Cardiac muscle cell (in vitro differentiated cells and primary cell): ENCODE results near the gene ELOVL1. TPM values are rescaled to one million over a fixed set of nuclear protein-coding genes. Genes with fewer than 3 reads are reported as not detected.

ENCODE experiments used
- DNase-seq, 2 donors: peaks; one replicate each; pipeline versions ENCODE4 v3.0.0 to v3.0.0-alpha.2; 2010 to 2017; ENCODE audit warnings: low read depth in 1 of 2, low spot score in 1 of 2
- H3K27ac ChIP-seq: fragments of 200-600 bp; sonication (generic); 2 replicates; pipeline ENCODE4 v1.5.1; 2016
- H3K27me3 ChIP-seq: fragments of 200-600 bp; sonication (generic); 2 replicates; pipeline ENCODE4 v1.6.0; 2016; ENCODE audit warnings: control low read depth
- H3K36me3 ChIP-seq: fragments of 200-600 bp; sonication (generic); 2 replicates; pipeline ENCODE4 v1.5.1; 2016; ENCODE audit warnings: control low read depth
- H3K4me1 ChIP-seq: fragments of 200-600 bp; sonication (generic); 2 replicates; pipeline ENCODE4 v1.8.1; 2017; ENCODE audit warnings: low read depth, mild to moderate bottlenecking, mixed run types
- H3K4me3 ChIP-seq: fragments of 200-600 bp; sonication (generic); 2 replicates; pipeline ENCODE4 v1.5.1; 2016; ENCODE audit warnings: mild to moderate bottlenecking
- H3K9me3 ChIP-seq: fragments of 200-600 bp; sonication (generic); 2 replicates; pipeline ENCODE4 v1.5.1; 2017; ENCODE audit warnings: low read depth, mild to moderate bottlenecking, control low read depth
- polyA plus RNA-seq: library from polyadenylated mRNA; unstranded; fragments of >200 nt; fragmentation: Nextera tagmentation; extraction: Ambion mirVana; gene quantifications from 2 replicates; pipeline ENCODE4 v1.2.1, GENCODE V29; 2016
- total RNA-seq: library from RNA; depleted of rRNA; stranded (reverse); fragments of >200 nt; gene quantifications from 2 replicates; pipeline ENCODE4 v1.2.3, GENCODE V29; 2016
- TF ChIP-seq, protein P1 (sequence below): IDR thresholded peaks from 2 replicates; pipeline ENCODE4 v1.5.1; 2012; ENCODE audit warnings: low read depth, mild to moderate bottlenecking, low read length

The ELOVL1 gene
- total and polyA plus RNA-seq, 2 experiments from 2014 or later: 18.5 to 50.0 TPM

DNA sequence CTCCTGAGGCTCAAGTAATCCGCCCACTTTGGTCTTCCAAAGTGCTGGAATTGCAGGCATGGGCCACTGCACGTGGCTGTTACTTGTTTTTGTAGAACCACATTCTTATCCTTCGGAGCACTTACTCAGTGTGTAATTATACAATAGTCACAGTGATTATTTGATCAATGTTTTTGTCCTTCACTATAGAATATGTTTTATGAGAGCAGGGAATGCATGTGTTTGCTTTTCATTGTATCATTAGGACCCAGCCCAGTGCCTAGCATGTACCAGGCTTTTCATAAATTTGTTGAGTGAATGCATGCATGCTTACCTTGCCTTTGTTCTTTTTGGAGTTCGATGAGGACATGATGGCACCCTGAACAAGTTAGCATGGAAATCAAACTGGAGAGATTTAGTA is 27.7 kb upstream of the ELOVL1 start:
- Histone ChIP-seq H3K27ac (no peak overlapping the region), H3K27me3 (no peaks in the 10 kb centered on the region), H3K4me1 (no peaks in the 10 kb centered on the region), H3K4me3 (no peak overlapping the region), H3K9me3 (no peaks in the 10 kb centered on the region), H3K36me3 (no peaks in the 10 kb centered on the region)
- DNase-seq: no peak
- TF ChIP-seq, protein P1, sequence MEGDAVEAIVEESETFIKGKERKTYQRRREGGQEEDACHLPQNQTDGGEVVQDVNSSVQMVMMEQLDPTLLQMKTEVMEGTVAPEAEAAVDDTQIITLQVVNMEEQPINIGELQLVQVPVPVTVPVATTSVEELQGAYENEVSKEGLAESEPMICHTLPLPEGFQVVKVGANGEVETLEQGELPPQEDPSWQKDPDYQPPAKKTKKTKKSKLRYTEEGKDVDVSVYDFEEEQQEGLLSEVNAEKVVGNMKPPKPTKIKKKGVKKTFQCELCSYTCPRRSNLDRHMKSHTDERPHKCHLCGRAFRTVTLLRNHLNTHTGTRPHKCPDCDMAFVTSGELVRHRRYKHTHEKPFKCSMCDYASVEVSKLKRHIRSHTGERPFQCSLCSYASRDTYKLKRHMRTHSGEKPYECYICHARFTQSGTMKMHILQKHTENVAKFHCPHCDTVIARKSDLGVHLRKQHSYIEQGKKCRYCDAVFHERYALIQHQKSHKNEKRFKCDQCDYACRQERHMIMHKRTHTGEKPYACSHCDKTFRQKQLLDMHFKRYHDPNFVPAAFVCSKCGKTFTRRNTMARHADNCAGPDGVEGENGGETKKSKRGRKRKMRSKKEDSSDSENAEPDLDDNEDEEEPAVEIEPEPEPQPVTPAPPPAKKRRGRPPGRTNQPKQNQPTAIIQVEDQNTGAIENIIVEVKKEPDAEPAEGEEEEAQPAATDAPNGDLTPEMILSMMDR: no peak

- TF ChIP-seq, protein P1: no peak
- H3K9me3 ChIP-seq: no peaks in the 10 kb centered on the region
- no peak overlapping the region for H3K27ac ChIP-seq
- H3K4me1 ChIP-seq: peaks cover 5% of the 10 kb centered on the region
- no peak for DNase-seq
- no peaks in the 10 kb centered on the region for H3K27me3 ChIP-seq
- H3K36me3 ChIP-seq: no peaks in the 10 kb centered on the region
- H3K4me3 ChIP-seq: no peak overlapping the region
These were observed 24.9 kb upstream of the ELOVL1 start for GRCh38 chr1:43392702-43393101.

DNA sequence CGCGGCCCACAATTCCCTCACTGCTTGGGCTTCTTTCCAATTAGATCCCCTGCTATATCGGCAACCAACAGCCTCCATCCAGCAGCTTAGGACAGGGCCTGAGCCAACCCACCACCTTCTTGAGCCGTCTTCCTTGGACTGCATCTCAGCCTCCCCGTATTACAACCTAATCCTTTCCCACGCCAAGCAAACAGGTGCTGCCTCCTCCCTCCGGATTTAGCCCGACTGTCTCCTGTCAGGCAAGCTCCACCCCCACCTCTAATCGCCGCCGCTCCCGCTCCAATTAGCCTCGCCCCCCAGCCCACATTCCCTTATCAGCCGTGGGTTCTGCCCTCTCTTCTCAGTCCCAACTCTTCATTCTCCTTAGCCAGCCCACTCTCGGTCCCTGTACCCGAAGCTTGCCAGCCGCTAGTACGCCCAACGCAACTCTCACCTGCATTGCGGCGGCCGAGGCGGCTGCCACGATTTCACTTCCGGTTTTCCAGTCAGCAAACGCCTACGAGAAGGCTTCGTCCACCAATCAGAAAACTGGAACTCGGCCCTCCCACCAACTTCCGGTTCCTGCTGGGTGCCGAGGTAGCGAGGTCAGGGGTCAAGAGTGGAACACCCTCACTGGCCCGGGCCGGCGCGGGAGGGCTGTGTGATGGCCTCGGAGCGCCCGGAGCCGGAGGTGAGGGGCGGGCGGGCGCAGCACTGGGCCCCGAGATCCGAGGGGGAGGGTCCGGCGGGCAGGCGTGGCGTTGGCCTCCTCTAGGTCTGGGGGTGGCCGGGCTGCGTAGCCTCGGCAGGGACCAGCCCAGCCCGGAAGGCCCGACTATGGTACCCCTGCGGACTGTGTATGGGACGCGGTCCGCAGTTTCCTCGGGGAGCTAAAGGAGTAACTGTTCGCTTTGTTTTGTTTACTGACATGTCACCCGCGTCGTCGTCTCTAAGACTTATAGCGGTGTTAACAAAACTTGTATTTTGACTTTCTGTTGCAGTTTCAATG is 21.8 kb upstream of the ELOVL1 start, which contains the start of the genes MED8 and SZT2:
TSS of gene MED8 (minus strand) at position 475 of the 988 bp plus-strand sequence. CDS start at position 439, 36 bp downstream.
TSS of gene SZT2 (plus strand) at position 574 of the 988 bp plus-strand sequence. CDS start at position 644, 70 bp downstream.
- Histone ChIP-seq H3K27me3 (no peaks in the 10 kb centered on the region), H3K4me3 (peak within 1 kb of the TSS; percentile 72), H3K27ac (peak within 1 kb of the TSS; percentile 87), H3K9me3 (no peaks in the 10 kb centered on the region), H3K4me1 (peaks cover 5% of the 10 kb centered on the region), H3K36me3 (peaks cover 28% of the 10 kb centered on the region)
- TF ChIP-seq, protein P1: no peak
- DNase-seq: peak; percentile 94 to 98

DNA sequence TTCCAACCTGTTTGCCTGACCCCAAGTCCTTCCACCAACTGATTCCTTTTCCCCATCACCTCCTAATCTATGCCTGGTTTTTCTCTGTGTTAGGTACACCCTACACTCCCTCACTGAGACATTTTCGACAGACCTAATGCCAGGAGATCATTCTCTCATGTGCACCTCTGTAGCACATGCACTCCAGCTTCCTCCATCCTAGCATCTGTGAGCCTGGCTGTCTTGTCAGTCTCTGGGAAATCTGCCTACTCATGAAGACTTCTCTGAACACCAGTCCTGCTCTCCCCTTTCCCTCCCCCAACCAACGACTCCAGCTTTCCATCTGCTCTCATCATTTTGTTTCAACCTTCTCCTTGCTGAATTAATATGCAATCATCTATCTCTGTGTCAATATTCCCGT is 20.8 kb upstream of the ELOVL1 start:
- TF ChIP-seq, protein P1: no peak
- Histone ChIP-seq H3K36me3 (peaks cover 38% of the 10 kb centered on the region), H3K4me3 (peak overlapping the region; percentile 72), H3K27ac (peak overlapping the region; percentile 87), H3K4me1 (peaks cover 5% of the 10 kb centered on the region), H3K27me3 (no peaks in the 10 kb centered on the region), H3K9me3 (no peaks in the 10 kb centered on the region)
- DNase-seq: no peak

GRCh38 chr1:43387976-43388599 is 20.3 kb upstream of the ELOVL1 start:
- Histone ChIP-seq H3K36me3 (peaks cover 43% of the 10 kb centered on the region), H3K4me1 (peaks cover 5% of the 10 kb centered on the region), H3K27ac (no peak overlapping the region), H3K27me3 (no peaks in the 10 kb centered on the region), H3K9me3 (no peaks in the 10 kb centered on the region), H3K4me3 (no peak overlapping the region)
- no peak for DNase-seq
- TF ChIP-seq, protein P1: no peak
